Mesenchymal stem cell (in vitro differentiated cells and primary cell): ENCODE results near the gene MGLL.

ENCODE experiments used
- DNase-seq: peaks from one replicate; pipeline ENCODE4 v3.0.0-alpha.2; 2013
- H2AFZ ChIP-seq: one replicate; pipeline ENCODE4 v1.6.1; 2013; ENCODE audit warnings: low read depth, mild to moderate bottlenecking, control low read depth, inconsistent platforms, low read length, moderate library complexity
- H2AK5ac ChIP-seq: 2 replicates; pipeline ENCODE4 v1.6.1; 2013; ENCODE audit warnings: low read length, moderate library complexity, mild to moderate bottlenecking, inconsistent platforms; ENCODE audit not compliant: severe bottlenecking
- H2BK120ac ChIP-seq: one replicate; pipeline ENCODE4 v1.6.1; 2013; ENCODE audit warnings: low read depth, mild to moderate bottlenecking, inconsistent platforms, low read length, moderate library complexity
- H2BK12ac ChIP-seq, 2 experiments: one replicate each; pipeline ENCODE4 v1.6.1; 2013; ENCODE audit warnings: inconsistent platforms in 2 of 2, low read length in 2 of 2, mild to moderate bottlenecking in 2 of 2, moderate library complexity in 2 of 2, control low read depth in 1 of 2
- H2BK15ac ChIP-seq: one replicate; pipeline ENCODE4 v1.6.1; 2013; ENCODE audit warnings: mild to moderate bottlenecking, low read depth, inconsistent platforms; ENCODE audit not compliant: poor library complexity, severe bottlenecking
- H2BK5ac ChIP-seq: 2 replicates; pipeline ENCODE4 v1.6.1; 2013; ENCODE audit warnings: low read depth, mild to moderate bottlenecking, low read length, control low read depth, inconsistent platforms; ENCODE audit not compliant: poor library complexity, severe bottlenecking
- H3K14ac ChIP-seq, 2 experiments: one replicate each; pipeline ENCODE4 v1.6.1; 2013; ENCODE audit warnings: inconsistent platforms in 2 of 2, low read length in 2 of 2, control low read depth in 1 of 2, mild to moderate bottlenecking in 1 of 2, moderate library complexity in 1 of 2
- H3K18ac ChIP-seq, 2 experiments: one replicate each; pipeline ENCODE4 v1.6.1; 2013; ENCODE audit warnings: inconsistent platforms in 2 of 2, low read length in 2 of 2, control low read depth in 1 of 2, low read depth in 1 of 2, mild to moderate bottlenecking in 1 of 2
- H3K23ac ChIP-seq, 2 experiments: one replicate each; pipeline ENCODE4 v1.6.1; 2013; ENCODE audit warnings: inconsistent platforms in 2 of 2, low read length in 2 of 2, mild to moderate bottlenecking in 2 of 2, moderate library complexity in 2 of 2, control low read depth in 1 of 2
- H3K27ac ChIP-seq: 2 replicates; pipeline ENCODE4 v1.5.1; 2013; ENCODE audit warnings: mild to moderate bottlenecking, moderate library complexity, low read length, control low read depth, inconsistent platforms; ENCODE audit not compliant: poor library complexity, severe bottlenecking
- H3K27me3 ChIP-seq, 2 experiments: 2 replicates each; pipeline versions ENCODE4 v1.6.1 to v1.7.0; 2013; ENCODE audit warnings: low read length in 2 of 2, mild to moderate bottlenecking in 2 of 2, moderate library complexity in 2 of 2, control low read depth in 1 of 2, inconsistent platforms in 1 of 2; ENCODE audit not compliant: control insufficient read depth in 1 of 2, insufficient read depth in 1 of 2
- H3K36me3 ChIP-seq, 2 experiments: 2 replicates each; pipeline versions ENCODE4 v1.6.1 to v1.7.0; 2013; ENCODE audit warnings: low read length in 2 of 2, control low read depth in 1 of 2, inconsistent platforms in 1 of 2, low read depth in 1 of 2, mild to moderate bottlenecking in 1 of 2; ENCODE audit not compliant: insufficient read depth in 2 of 2, control insufficient read depth in 1 of 2
- H3K4ac ChIP-seq, 2 experiments: one replicate each; pipeline ENCODE4 v1.6.1; 2013; ENCODE audit warnings: inconsistent platforms in 2 of 2, low read length in 2 of 2, mild to moderate bottlenecking in 2 of 2, moderate library complexity in 2 of 2, control low read depth in 1 of 2, low read depth in 1 of 2
- H3K4me1 ChIP-seq: 2 replicates; pipeline ENCODE4 v1.6.1; 2013; ENCODE audit warnings: low read depth, low read length, control low read depth; ENCODE audit not compliant: control insufficient read depth, insufficient read depth
- H3K4me2 ChIP-seq: 2 replicates; pipeline ENCODE4 v1.6.1; 2013; ENCODE audit warnings: low read length, mild to moderate bottlenecking, inconsistent platforms; ENCODE audit not compliant: poor library complexity, severe bottlenecking
- H3K4me3 ChIP-seq, 2 experiments: 2 replicates each; pipeline versions ENCODE4 v1.5.1 to v1.7.0; 2013; ENCODE audit warnings: low read length in 2 of 2, mild to moderate bottlenecking in 2 of 2, control low read depth in 1 of 2, low read depth in 1 of 2; ENCODE audit not compliant: insufficient read depth in 1 of 2
- H3K79me1 ChIP-seq: replicated peaks from 2 replicates; pipeline ENCODE4 v1.6.1; 2013; ENCODE audit warnings: mild to moderate bottlenecking, control low read depth, low read length, inconsistent platforms; ENCODE audit not compliant: poor library complexity, severe bottlenecking
- H3K9ac ChIP-seq: 2 replicates; pipeline ENCODE4 v1.7.0; 2013; ENCODE audit warnings: mild to moderate bottlenecking, low read length, moderate library complexity
- H3K9me3 ChIP-seq: 2 replicates; pipeline ENCODE4 v1.7.0; 2013; ENCODE audit warnings: mild to moderate bottlenecking, low read length; ENCODE audit not compliant: control insufficient read depth
- H4K8ac ChIP-seq: one replicate; pipeline ENCODE4 v1.6.1; 2013; ENCODE audit warnings: inconsistent platforms, mild to moderate bottlenecking, low read length, moderate library complexity
- H4K91ac ChIP-seq: one replicate; pipeline ENCODE4 v1.6.1; 2013; ENCODE audit warnings: mild to moderate bottlenecking, low read length, inconsistent platforms
- WGBS: methylation state at CpG from one replicate; pipeline ENCODE4 v1.1.7; 2013; ENCODE audit warnings: mixed read lengths; 5-methylcytosine and 5-hydroxymethylcytosine counted together

Gene MGLL

DNA sequence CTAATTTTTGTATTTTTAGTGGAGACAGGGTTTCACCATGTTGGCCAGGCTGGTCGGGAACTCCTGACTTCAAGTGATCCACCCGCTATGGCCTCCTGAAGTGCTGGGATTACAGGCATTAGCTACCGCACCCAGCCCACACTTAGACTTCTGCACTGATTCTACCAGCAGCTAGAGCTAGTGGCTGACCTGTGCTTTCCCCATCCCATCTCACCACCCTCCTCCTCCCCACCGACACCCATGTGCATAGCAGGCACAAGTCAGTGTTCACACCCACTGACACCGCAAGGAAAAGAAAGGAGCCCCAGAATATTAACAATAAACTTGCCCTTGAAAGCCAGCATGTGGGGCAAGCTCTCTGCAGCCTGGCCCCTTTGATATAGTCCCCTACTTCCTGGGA is 160.7 kb downstream of the MGLL start:
- no peak for DNase-seq
- Histone ChIP-seq H3K36me3 (no peaks in the 10 kb centered on the region), H3K4me2 (no peak overlapping the region)

DNA sequence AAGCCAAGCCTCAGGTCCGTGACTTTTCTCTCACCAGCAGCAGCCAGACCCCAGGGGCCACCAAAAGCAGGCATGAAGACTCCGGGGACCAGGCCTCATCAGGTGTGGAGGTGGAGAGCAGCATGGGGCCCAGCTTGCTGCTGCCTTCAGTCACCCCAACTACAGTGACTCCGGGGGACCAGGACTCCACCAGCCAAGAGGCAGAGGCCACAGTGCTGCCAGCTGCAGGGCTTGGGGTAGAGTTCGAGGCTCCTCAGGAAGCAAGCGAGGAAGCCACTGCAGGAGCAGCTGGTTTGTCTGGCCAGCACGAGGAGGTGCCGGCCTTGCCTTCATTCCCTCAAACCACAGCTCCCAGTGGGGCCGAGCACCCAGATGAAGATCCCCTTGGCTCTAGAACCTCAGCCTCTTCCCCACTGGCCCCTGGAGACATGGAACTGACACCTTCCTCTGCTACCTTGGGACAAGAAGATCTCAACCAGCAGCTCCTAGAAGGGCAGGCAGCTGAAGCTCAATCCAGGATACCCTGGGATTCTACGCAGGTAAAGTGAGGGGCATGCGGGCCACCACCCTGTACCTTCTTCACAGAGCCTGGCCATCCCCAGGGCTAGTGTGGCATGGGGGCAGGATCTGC is 161.6 kb downstream of the MGLL start:
- no peaks in the 10 kb centered on the region for H3K9me3 ChIP-seq
- H2BK120ac ChIP-seq: no peak overlapping the region
- H3K36me3 ChIP-seq: no peaks in the 10 kb centered on the region
- no peak overlapping the region for H2BK5ac ChIP-seq
- no peaks in the 10 kb centered on the region for H3K27me3 ChIP-seq
- DNase-seq: no peak
- H2AK5ac ChIP-seq: no peak overlapping the region
- H3K79me1 ChIP-seq: no peaks in the 10 kb centered on the region
- H3K4me3 ChIP-seq: no peak overlapping the region
- H3K18ac ChIP-seq: no peak overlapping the region
- H2AFZ ChIP-seq: no peak overlapping the region
- no peak overlapping the region for H3K4ac ChIP-seq
- no peak overlapping the region for H4K91ac ChIP-seq
- no peak overlapping the region for H4K8ac ChIP-seq
- H2BK15ac ChIP-seq: no peak overlapping the region
- H3K27ac ChIP-seq: no peak overlapping the region
- no peaks in the 10 kb centered on the region for H3K4me1 ChIP-seq
- H3K14ac ChIP-seq: no peak overlapping the region
- no peak overlapping the region for H3K9ac ChIP-seq
- no peak overlapping the region for H3K23ac ChIP-seq
- H2BK12ac ChIP-seq: no peak overlapping the region
- 98% methylated on average over 10 of the region's 10 CpGs for WGBS
- no peak overlapping the region for H3K4me2 ChIP-seq

More for the DNA sequence above, 160.7 kb downstream of the MGLL start:
- Histone ChIP-seq H2BK15ac (no peak overlapping the region), H3K79me1 (no peaks in the 10 kb centered on the region), H3K4me1 (no peaks in the 10 kb centered on the region), H4K8ac (no peak overlapping the region), H3K9me3 (no peaks in the 10 kb centered on the region), H2AFZ (no peak overlapping the region), H3K9ac (no peak overlapping the region), H3K23ac (no peak overlapping the region), H3K14ac (no peak overlapping the region), H4K91ac (no peak overlapping the region), H3K27me3 (no peaks in the 10 kb centered on the region), H3K4ac (no peak overlapping the region), H3K4me3 (no peak overlapping the region), H2BK5ac (no peak overlapping the region), H3K18ac (no peak overlapping the region), H2AK5ac (no peak overlapping the region), H2BK120ac (no peak overlapping the region), H2BK12ac (no peak overlapping the region), H3K27ac (no peak overlapping the region)
- 98% methylated on average over 5 of the region's 5 CpGs for WGBS

DNA sequence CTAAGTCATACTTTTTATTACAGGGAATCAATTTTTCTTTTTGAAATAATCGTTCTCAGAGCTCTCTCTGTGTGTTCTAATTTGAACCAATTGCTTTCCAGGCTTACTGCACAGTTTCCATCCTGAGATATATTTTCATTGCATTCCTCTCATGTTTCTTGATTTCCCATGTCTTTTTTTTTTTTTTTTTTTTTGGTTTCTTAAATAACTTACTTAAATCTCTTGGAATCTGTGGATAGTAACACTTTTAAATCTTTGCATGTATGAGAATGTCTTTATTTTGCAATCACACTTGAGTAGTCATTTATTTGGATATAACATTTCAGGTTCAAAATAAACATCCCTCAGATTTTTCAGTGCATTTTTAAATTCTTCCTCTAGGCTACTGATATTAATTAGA is 164.1 kb downstream of the MGLL start:
- Histone ChIP-seq H4K8ac (no peak overlapping the region), H3K79me1 (no peaks in the 10 kb centered on the region), H2BK12ac (no peak overlapping the region), H3K36me3 (no peaks in the 10 kb centered on the region), H3K9ac (no peak overlapping the region), H2AFZ (no peak overlapping the region), H3K4me2 (no peak overlapping the region), H3K4ac (no peak overlapping the region), H4K91ac (no peak overlapping the region), H3K23ac (no peak overlapping the region), H2BK120ac (no peak overlapping the region), H3K18ac (no peak overlapping the region), H3K9me3 (no peaks in the 10 kb centered on the region), H3K27me3 (no peaks in the 10 kb centered on the region), H2AK5ac (no peak overlapping the region), H2BK15ac (no peak overlapping the region), H3K4me3 (no peak overlapping the region), H2BK5ac (no peak overlapping the region), H3K27ac (no peak overlapping the region), H3K14ac (no peak overlapping the region), H3K4me1 (no peaks in the 10 kb centered on the region)
- no peak for DNase-seq
- WGBS: 77% methylated on average over 1 of the region's 1 CpG

DNA sequence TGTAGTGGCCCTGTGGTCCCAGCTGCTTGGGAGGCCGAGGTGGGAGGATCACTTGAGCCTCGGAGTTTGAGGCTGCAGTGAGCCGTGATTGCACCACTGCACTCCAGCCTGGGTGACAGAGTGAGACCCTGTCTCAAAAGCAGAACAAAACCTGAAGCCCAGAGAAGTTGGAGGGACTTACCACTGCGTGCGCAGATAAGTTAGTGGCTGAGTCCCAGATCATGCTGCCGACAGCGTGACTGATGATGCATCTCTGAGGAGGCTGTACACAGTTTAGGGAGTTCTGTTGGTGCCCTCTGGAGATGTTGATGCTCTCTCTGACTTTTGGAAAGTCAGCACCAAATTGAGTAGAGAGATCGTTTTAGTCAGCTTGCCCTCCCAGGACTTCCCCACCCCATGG is 165.4 kb downstream of the MGLL start:
- H3K4me3 ChIP-seq: no peak overlapping the region
- no peak overlapping the region for H4K8ac ChIP-seq
- H3K27me3 ChIP-seq: peaks cover 0 to 8% of the 10 kb centered on the region in 2 experiments
- H3K14ac ChIP-seq: no peak overlapping the region
- H3K18ac ChIP-seq: no peak overlapping the region
- H3K79me1 ChIP-seq: no peaks in the 10 kb centered on the region
- H2BK5ac ChIP-seq: no peak overlapping the region
- H4K91ac ChIP-seq: no peak overlapping the region
- no peaks in the 10 kb centered on the region for H3K9me3 ChIP-seq
- no peak overlapping the region for H2AK5ac ChIP-seq
- no peak overlapping the region for H2BK120ac ChIP-seq
- no peak overlapping the region for H3K4me2 ChIP-seq
- H3K23ac ChIP-seq: no peak overlapping the region
- H3K4me1 ChIP-seq: no peaks in the 10 kb centered on the region
- no peak overlapping the region for H3K9ac ChIP-seq
- H2BK15ac ChIP-seq: no peak overlapping the region
- 93% methylated on average over 8 of the region's 8 CpGs for WGBS
- no peaks in the 10 kb centered on the region for H3K36me3 ChIP-seq
- H2AFZ ChIP-seq: no peak overlapping the region
- no peak for DNase-seq
- H3K27ac ChIP-seq: no peak overlapping the region
- no peak overlapping the region for H2BK12ac ChIP-seq
- no peak overlapping the region for H3K4ac ChIP-seq
